Epidermal melanocyte (primary cell): ENCODE data around the gene STXBP5.

Source experiments
- DNase-seq: peaks from one replicate; pipeline ENCODE4 v3.0.0; 2011; ENCODE audit warnings: low spot score; ENCODE audit not compliant: insufficient read length

Gene STXBP5

DNA sequence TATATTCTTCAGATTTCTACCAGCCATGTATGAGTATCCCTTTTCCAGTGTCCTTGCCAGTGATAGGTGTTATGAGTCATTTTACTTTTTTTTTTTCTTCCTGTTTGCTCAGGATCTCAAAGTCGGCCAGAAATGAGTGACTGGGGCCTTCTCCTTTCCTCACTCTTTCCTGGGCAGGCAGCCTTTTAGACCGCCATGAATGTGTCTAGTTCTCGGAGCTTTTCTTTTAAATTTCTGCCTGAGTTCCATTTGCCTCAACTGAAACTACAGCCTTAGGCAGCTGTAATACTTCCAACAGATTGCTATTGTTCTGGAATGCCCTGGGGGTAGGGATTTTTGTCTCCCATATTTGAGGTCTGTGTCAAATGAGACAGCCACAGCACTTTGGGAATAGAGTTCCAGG lies 83.7 kb downstream of the STXBP5 start:
- DNase-seq: peak; percentile 44

DNA sequence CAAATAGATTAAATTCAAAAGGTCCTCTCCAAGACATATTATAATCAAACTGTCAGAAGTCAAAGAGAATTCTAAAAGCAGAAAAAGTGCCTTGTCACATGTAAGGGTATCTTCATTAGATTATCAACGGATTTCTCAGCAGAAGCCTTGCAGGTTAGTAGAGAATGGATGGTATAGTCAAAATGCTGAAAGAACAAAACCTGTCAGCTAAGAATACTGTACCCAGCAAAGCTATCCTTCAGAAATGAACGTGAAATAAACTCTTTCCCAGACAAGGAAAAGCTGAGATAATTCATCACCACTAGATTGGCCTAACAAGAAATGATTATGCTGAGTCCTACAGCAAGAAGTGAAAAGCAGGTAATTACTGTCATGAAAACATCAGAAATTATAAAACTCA lies 92.9 kb downstream of the STXBP5 start:
- no peak for DNase-seq

DNA sequence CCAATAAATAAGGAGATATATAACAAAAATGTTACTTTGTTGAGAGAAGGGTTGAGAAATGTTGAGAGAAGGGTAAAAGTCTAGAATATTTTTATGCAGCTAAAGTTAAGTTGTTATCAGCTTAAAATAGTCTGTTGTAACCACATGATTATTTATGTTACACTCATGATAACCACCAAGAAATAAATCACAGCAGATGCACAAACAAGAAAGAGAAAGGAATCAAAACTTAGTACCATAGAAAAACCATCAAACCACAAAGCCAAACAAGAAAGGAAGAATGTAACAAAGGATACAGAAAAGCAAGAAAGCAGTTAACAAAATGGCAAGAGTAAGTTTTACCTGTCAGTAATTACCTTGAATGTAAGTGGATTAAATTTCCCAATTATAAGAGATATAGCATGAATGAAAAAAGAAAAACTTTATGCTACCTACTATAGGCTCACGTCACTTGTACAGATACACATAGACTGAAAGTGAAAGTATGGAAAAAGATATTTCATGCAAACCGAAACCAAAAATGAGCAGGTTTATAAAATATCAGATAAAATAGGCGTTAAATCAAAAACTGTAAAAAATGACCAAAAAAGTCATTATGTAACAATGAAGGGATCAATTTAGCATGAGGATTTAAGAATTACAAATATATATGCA lies 93.6 kb downstream of the STXBP5 start:
- DNase-seq: no peak

DNA sequence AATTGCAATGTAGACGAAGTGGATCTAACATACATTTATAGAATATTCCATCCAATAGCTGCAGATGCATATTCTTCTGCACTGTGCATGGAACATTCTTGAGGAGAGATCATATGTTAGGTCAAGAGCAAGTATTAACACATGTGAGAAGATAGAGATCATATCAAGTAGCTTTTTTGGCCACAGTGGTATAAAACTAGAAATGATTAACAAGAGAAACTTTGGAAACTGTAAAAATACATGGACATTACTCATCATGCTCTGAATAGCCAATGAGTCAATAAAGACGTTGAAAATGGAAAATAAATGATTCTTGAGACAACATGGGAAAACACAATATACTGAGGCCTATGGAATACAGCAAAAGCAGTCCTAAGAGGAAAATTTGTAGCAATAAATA lies 94.2 kb downstream of the STXBP5 start:
- no peak for DNase-seq

DNA sequence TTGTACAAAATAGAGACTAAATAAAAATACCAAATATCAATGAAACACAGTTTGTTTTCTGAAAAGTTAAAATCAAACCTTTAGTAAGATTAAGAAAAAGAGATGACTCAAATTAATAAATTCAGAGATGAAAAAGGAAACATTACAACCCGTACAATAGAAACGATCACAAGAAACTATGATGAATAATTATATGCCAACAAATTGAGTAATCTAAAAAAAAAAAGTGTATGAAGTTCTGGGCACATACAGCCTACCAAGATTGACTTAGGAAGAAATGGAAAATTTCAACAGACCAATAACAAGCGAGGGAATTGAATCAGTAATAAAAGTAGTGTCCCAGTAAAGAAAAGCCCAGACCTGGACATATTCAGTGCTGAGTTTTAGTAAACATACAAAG lies 94.8 kb downstream of the STXBP5 start:
- DNase-seq: no peak

DNA sequence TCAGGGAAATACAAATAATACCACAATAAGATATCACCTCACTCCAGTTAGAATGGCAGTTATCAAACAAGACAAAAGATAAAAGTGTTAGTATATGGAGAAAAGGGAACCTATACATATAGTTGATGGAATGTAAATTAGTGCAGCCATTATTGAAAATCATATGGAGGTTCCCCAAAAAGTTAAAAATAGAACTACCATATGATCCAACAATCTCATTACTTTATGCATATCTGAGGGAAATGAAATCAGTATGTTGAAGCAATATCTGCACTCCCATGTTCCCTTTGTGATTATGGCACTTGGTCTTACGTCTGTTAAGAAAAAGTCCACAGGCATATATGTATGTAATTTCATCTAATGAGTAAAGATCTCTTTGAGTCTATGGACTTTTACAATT lies 96.9 kb downstream of the STXBP5 start:
- no peak for DNase-seq

DNA sequence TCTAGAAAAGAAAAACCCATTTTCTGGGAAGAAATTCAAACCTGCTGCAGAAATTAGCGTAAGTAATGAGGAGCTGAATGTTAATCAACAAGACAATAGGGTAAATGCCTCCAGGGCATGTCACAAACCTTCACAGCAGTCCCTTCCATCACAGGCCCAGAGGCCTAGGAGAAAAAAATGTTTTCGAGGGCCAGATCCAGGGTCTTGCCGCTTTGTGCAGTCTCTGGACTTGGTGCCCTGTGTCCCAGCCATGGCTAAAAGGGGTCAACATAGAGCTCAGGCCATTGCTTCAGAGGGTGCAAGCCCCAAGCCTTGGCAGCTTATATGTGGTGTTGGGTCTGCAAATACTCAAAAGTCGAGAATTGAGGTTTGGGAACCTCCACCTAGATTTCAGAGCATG lies 99.8 kb downstream of the STXBP5 start:
- no peak for DNase-seq

DNA sequence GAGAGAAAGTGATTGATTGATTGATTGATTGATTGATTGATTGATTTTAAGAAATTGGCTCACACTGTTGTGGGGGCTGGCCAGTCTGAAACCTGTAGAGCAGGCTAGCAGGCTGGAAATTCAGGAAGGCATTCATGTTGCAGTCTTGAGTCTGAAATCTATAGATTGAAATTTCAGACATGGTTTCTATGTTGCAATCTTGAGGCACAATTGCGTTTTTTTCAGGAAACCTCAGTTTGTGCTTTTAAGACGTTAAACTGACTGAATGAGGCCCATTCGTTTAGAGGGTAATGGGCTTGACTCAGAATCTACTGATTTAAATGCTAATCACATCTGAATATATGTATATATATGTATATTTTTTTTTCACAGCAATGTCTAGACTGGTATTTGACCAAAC lies 106.3 kb downstream of the STXBP5 start:
- DNase-seq: no peak

DNA sequence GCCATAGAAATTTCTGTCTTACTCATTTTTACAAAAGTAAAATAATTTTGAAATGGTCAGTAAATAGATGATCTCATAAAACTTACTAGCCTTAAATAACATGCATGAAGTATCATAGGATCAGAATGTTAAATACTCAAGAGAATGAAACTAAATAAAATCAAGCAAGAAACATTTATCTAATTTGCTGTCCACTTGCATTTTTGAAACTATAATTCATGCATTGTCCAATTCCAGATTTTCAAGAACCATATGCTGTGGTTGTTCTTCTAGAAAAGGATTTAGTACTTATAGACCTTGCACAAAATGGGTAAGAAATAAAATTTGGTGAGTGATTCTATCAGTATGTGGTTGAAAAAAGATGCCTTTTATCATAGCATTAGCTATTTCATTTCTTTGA lies 107.0 kb downstream of the STXBP5 start:
- no peak for DNase-seq

DNA sequence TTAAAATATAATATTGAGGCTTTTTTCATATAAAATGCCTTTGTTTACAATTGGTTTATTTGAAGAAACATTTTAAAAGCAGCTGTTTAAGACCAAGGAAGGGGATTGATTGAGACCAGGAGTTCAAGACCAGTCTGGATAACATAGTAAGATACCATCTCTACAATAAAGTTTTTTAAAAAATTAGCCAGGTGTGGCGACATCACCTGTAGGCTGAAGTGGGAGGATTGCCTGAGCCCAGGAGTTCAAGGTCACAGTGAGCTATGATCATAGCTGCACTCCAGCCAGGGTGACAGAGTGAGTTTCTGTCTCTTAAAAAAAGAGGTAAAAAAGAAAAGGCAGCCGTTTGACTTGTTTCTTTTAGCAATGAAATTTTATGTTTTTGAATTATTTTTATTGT lies 117.0 kb downstream of the STXBP5 start:
- DNase-seq: no peak

DNA sequence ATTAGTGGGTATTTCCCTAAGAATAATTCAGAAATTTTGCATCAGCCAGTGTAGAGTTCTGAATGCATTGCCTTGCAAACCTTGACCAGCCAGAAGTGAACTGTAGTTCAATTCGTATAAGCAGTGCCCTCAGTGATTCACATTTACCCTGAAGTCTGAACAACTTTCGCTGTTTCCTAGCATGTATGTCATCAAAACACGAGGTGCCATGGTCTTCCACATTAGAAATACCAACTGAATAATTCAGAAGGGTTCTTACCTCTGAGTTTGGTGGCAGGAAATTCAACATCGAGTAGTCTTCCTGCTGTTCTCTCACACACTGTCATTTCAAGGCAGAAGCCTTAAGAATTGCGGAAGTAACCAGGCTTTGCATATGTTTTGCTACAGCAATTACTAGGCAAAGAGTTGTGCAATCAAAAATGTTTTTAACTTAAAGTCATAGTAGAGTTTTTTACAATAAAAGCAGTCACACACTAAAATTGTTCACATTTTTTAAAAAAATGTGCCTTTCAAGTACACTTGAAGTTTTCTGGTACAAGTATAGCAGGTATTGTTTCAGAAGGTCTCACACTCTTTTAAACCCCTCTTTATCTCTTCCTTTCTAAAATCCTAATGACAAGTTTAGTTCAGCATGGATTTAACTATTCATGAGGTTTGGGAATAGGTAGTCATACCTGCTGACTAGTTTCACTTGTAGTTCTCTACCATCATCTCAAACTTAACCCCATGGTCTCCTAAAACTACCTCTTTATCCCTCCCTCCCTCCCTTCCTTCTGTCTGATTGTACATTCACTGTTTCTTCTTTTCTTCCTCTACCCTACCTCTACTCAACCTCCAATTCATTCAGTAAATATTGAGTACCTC lies 118.3 kb downstream of the STXBP5 start:
- DNase-seq: no peak

DNA sequence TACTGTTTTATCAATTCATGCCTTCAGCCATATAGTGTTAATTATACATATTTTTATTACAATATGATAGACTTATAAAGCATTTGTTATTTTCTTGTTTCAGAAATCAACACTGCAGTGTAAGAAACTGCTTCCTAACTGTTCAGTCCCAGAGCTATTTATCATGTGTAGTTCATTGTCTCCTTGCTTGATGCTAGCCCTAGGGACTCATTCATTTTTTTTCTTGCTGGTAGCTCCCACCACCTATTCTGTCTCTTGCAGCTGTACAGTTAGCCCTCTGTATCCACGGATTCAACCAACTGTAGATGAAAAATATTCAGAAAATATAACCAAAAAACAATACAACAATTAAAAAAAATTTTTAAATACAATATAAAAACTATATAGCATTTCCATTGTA lies 121.3 kb downstream of the STXBP5 start:
- no peak for DNase-seq

DNA sequence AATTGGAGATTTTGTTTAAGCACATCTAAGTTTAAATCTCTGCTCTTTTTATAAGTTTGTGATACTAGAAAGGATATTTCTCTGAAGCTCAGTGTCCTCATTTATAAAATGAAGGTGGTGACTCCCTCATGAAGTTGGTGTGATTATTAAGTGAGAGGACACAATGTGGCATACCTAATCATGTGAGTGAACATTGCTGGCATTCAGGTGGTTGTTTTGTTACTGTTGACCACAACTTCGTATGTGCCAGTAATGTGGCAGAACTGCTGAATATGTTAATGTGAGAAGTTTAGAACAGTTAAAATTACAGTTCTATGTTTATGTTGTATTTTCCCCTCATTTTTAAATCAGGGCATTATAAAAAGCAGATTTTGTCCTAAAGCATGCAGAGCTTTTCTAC lies 127.2 kb downstream of the STXBP5 start:
- DNase-seq: no peak

DNA sequence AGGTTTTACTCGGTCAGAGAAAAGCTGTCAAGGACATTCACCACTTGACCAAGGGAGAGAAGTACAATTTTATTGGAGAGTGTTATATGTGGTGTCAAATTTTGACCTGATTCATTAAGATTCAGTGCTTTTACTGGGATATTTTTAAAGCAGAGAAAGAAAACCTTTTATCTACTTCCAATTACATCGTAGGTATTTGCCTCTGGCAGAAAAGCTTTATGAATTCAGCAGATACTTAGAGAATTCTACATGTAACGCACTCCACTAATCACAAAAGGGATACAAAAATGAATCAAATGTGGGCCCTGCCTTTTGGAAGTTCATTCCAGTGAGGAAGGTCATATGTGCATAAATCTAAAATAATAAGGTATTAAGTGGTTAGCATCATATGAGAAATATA lies 133.7 kb downstream of the STXBP5 start:
- no peak for DNase-seq

DNA sequence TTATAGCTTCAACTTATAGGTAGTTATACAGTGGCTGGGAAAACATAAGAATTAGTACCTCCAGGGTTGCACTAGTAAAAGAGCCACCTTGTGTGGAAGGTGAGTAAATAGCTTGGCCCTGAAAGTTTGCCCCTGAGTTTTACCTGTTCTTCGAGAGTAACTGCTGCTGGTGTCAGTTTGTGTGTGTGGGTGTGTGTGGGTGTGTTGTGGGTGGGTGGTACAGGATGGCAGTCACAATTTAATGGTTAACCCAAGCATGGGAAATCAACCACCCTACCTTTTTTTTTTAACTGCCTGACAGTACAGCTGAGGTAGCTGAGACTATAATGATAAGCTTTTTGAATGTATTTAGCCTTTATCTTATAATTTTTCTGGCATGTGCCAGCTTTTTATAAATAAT lies 137.3 kb downstream of the STXBP5 start:
- no peak for DNase-seq

DNA sequence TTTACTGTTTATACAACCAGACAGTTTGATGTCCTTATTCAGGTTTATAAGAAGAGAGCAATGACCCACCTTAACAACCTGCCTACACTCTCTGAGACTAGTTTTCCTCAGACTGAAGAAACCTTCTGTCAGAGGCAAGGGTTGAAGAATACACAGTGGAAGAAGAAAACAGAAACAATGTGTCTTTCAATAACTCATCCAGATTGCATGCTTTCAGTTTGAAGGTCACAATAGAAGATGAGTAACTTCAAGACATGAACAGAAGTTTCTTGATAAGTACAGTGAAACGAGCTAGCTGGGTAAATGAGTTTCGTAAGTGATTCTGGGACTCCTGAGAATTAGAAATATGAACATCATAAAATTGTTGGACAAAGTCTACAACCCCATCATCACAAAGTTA lies 141.7 kb downstream of the STXBP5 start:
- DNase-seq: no peak

DNA sequence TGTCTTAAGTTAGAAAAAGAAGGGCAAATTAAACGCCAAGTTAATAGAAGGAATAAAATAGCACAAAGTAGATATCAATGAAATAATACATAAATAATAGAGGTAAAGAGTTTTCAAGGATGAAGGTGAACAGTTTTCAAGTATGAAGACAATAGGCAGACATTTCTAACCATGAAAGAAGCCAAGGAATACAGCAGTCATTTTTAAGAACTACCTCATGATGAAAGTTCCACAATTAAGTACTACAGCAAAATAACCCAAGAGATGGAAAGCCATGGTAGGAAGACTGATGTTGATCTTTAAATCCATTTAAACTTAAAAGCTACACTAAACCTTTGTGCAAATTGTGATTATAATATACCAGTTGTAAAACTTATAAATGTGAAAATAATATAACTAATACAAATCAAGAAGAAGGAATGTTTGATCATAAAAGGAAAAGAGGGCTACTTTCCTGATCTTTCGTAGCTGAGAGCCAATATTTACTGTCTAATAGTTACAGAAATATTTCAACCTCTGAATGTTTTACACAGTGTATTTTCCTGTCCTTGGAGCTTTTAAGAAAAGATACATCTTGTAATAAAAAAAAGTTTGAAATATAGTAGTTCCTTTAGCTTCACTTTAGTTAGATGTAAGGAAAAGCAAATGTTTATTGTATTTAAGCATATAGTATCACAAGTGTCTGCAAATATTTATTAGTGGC lies 143.1 kb downstream of the STXBP5 start:
- no peak for DNase-seq

DNA sequence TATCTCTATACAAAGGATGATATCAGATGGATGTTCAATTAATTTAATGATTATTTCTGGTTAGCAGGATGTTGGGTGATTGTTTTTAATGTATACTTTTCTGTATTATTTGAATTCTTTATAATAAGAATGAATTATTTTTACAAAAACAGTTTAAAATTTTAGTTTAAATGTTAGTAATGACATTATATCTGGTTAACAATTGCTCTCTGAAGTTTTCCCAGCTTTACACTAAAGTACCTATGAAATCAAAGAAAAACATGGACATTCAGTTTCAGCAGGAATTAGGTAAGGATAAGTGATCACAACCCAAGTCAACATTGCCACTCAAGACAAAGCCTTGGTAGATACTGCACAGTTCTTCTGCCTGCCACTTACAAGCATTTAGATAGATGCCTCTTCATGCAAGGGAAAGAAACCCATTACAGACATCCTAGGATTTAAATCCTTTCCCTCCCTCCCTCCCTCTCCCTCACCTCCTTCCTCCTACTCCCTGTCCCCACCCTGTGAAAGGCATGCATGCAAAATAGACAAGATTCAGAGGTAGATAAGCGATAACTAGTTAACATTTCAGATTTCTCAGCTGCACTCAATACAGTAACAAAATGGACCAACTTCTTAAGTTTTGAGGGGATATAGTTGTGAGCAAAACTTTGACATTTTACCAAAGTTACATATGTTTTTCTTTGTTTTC lies 143.8 kb downstream of the STXBP5 start:
- no peak for DNase-seq

DNA sequence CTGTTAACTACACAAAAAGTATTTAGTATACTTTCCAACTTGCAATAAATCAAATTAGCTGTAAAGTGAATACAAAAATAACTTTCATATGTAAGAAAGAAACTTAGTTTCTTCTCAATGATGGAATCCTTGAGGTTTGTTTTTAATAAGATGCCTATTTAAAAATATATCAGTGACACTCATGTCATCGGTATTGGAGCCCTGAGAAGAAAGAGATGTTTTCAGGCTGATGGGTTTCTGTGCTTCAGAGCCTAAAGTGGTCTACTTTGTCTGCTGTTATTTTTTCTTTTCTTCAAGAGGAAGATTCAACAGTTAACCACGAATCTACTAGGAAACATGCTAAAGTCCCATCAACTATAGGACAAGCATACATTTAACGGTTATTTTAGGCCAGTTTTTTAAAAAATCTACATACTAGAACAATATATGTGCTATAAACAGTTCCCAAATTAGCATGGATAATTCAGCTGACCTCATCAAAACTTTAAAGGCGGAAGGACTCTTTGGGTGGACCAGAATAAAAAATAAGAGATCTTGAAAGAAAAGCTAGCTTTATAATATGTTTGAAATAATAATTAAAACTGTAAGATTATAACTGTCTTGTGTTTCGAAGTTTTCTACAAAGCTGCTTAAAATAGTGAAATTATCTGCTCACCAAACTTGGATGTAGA lies 157.2 kb downstream of the STXBP5 start:
- DNase-seq: no peak

DNA sequence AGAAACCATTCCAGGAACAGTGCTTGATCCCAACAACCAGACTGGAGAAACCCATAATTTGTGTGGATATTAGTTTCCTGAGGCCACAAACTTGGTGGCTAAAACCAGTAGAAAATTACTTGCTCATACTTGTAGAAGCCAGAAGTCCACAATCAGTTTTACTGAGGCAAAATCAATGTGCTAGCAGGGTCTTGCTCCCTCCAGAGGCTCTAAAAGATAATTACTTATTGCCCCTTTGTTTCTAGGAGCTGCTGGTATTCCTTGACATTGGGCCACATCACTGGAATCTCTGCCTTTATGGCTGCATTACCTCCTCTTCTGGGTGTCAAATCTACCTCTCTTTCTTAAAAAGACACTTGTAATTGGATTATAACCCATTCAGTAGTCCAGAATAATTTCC lies 162.1 kb downstream of the STXBP5 start:
- DNase-seq: no peak

DNA sequence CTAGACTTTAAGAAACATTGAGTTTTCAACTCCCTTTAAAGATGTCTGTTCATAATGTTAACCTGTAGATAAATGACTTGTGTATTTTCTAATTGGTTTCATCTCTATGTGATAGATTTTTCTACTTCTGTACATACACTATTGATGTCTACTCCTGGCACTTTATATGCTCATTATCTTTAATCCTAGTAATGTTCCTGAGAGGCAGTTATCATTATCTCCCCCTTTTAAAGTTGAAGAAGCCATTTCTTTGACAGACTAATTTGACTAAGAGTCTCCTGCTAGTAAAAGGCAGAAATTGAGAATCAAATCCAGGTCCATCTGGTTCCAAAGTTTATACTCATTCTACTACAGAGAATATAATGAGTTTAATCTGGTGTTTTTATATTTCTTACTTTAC lies 167.1 kb downstream of the STXBP5 start:
- DNase-seq: no peak
